ENCODE measurements around the gene SEL1L. TPM values are rescaled to one million over a fixed set of nuclear protein-coding genes. Genes with fewer than 3 reads are reported as not detected.
A peak's percentile ranks its signal among the peaks of the same experiment; 100 is the strongest.

SEL1L gene
- total and polyA plus RNA-seq, 4 donors, result 13.2 to 101 (median 49.2) TPM

DNA sequence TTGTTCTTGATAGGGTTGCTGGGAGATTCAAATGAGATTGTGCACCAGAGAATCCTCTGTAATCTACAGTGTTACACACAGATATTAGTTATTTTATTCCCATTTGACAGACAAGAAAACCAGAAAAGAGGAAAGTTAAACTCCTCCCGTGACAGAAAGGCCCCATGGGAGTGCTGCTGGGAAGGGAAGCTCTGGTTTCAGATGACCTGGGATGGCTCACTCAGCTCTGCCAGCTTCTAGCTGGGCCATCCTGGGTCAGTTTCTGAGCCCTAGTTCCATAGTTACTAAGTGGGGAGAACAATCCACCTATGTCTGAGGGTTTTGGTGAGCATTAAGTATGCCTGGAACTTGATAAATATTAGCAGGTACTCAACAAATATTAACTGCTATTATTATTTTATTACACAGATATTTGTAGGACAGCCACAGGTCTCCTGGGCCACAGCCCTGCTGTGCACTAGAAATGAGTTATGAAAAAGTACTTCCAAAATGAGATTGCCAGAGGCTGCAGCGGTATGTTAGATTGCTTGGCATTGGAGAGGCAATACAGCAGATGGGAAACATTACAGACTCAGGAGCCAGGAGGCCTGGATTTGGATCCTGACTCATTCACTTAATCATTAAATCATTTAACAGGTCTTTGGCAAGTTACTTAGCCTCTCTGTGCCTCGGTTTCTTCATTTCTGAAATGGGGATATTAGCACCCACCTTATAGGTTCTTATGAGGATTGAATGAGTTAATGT lies 86.5 kb downstream of the SEL1L start:
- Histone ChIP-seq H3K4me3 (no peak overlapping the region), H3K9me3 (ENCODE audit: control insufficient read depth in 4 of 4, insufficient read depth in 3 of 4, low read length in 3 of 4) (no peaks in the 10 kb centered on the region), H3K36me3 (ENCODE audit: control insufficient read depth in 4 of 4, insufficient read depth in 4 of 4, low read length in 4 of 4) (no peaks in the 10 kb centered on the region), H3K27me3 (ENCODE audit: control insufficient read depth in 3 of 3, insufficient read depth in 3 of 3, low read length in 2 of 3) (no peaks in the 10 kb centered on the region), H3K27ac (ENCODE audit: low read depth in 1 of 2, low read length in 1 of 2) (no peak overlapping the region), H3K4me1 (ENCODE audit: control insufficient read depth in 5 of 5, insufficient read depth in 5 of 5, low read length in 5 of 5) (peaks cover 0 to 19% (median 9%) of the 10 kb centered on the region in 5 donors), H3K9ac (ENCODE audit: insufficient read depth in 1 of 2, low read length in 2 of 2) (no peak overlapping the region)
- TF ChIP-seq, protein P1, sequence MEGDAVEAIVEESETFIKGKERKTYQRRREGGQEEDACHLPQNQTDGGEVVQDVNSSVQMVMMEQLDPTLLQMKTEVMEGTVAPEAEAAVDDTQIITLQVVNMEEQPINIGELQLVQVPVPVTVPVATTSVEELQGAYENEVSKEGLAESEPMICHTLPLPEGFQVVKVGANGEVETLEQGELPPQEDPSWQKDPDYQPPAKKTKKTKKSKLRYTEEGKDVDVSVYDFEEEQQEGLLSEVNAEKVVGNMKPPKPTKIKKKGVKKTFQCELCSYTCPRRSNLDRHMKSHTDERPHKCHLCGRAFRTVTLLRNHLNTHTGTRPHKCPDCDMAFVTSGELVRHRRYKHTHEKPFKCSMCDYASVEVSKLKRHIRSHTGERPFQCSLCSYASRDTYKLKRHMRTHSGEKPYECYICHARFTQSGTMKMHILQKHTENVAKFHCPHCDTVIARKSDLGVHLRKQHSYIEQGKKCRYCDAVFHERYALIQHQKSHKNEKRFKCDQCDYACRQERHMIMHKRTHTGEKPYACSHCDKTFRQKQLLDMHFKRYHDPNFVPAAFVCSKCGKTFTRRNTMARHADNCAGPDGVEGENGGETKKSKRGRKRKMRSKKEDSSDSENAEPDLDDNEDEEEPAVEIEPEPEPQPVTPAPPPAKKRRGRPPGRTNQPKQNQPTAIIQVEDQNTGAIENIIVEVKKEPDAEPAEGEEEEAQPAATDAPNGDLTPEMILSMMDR (IDR thresholded peaks at IDR 0.05; ENCODE audit: control extremely low read depth, extremely low read depth), result no peak
- ATAC-seq (ENCODE audit: insufficient read depth, low FRiP score) (no peak), DNase-seq (no peak)
- WGBS, 2 donors, result 70 to 88% methylated on average over 3 of the region's 3 CpGs

DNA sequence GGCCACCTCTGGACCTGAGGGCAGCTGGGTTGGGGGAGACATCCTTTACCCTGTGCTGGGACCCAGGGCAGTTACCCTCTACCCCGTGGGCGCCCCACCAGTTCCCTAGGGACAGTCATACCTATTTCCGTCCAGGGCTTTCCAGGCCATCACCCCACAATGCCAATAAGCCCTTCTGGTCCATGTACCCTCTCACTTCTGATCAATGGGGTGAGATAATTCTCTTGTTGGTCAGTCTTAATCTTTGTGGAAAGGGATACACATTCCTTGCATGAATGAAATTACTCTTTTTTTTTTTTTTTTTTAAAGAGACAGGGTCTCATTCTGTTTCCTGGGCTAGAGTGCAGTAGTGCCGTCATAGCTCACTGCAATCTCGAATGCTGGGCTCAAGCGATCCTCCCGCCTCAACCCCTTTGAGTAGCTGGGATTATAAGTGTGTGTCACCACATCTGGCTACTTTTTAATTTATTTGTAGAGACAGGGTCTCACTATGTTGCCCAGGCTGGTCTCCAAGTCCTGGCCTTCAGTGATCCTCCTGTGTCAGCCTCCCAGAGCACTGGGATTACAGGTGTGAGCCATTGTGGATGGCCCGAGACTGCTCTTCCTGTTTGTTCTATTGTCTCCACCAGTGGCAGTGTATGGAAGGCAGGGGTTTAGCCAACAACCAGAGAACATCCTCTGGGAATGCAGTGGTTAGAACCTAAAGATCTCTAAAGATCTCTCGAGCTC lies 87.2 kb downstream of the SEL1L start:
- Histone ChIP-seq H3K27ac (ENCODE audit: low read depth in 1 of 2, low read length in 1 of 2) (peak overlapping the region in 1 of 2 donors; percentile 64), H3K27me3 (ENCODE audit: control insufficient read depth in 3 of 3, insufficient read depth in 3 of 3, low read length in 2 of 3) (no peaks in the 10 kb centered on the region), H3K36me3 (ENCODE audit: control insufficient read depth in 4 of 4, insufficient read depth in 4 of 4, low read length in 4 of 4) (no peaks in the 10 kb centered on the region), H3K9me3 (ENCODE audit: control insufficient read depth in 4 of 4, insufficient read depth in 3 of 4, low read length in 3 of 4) (no peaks in the 10 kb centered on the region), H3K4me1 (ENCODE audit: control insufficient read depth in 5 of 5, insufficient read depth in 5 of 5, low read length in 5 of 5) (peaks cover 0 to 19% (median 9%) of the 10 kb centered on the region in 5 donors), H3K9ac (ENCODE audit: insufficient read depth in 1 of 2, low read length in 2 of 2) (no peak overlapping the region), H3K4me3 (no peak overlapping the region)
- peak; percentile 23 to 41 (median 38) for DNase-seq
- TF ChIP-seq, protein P1 (IDR thresholded peaks at IDR 0.05; ENCODE audit: control extremely low read depth, extremely low read depth), result no peak
- no peak for ATAC-seq (ENCODE audit: insufficient read depth, low FRiP score)
- whole genome bisulfite sequencing, 2 donors, result 81 to 88% methylated on average over 9 of the region's 9 CpGs

DNA sequence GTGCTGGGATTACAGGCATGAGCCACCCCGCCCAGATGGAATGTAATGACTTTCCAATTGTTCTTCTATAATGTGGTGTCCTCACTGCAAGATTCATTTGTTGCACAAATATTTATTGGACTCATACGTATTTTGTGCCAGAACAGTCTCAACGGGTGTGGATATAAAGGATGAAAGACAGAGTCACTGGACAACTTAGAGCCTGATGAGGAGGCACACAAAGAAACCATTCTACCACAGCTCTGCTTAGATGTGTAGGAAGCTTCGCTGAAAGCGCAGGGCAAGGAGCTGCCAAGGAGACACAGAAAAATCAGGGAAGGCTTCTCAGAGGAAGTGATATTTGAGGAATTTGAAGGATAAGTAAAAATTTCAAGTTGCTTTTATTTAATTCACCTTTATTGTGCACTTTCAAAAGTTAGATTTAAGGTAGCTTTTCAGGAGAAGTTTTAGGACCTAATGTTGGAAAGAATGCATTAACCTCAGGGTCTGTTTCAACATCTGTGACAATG lies 92.0 kb downstream of the SEL1L start:
- H3K9me3 ChIP-seq (ENCODE audit: control insufficient read depth in 4 of 4, insufficient read depth in 3 of 4, low read length in 3 of 4), result no peaks in the 10 kb centered on the region
- H3K36me3 ChIP-seq (ENCODE audit: control insufficient read depth in 4 of 4, insufficient read depth in 4 of 4, low read length in 4 of 4), result no peaks in the 10 kb centered on the region
- no peak overlapping the region for H3K4me3 ChIP-seq
- DNase-seq (no peak), ATAC-seq (ENCODE audit: insufficient read depth, low FRiP score) (no peak)
- peaks cover 0 to 4% (median 0%) of the 10 kb centered on the region in 5 donors for H3K4me1 ChIP-seq (ENCODE audit: control insufficient read depth in 5 of 5, insufficient read depth in 5 of 5, low read length in 5 of 5)
- 77 to 88% methylated on average over 5 of the region's 5 CpGs for WGBS, 2 donors
- H3K9ac ChIP-seq (ENCODE audit: insufficient read depth in 1 of 2, low read length in 2 of 2), result no peak overlapping the region
- peaks cover 0 to 28% (median 12%) of the 10 kb centered on the region in 3 donors for H3K27me3 ChIP-seq (ENCODE audit: control insufficient read depth in 3 of 3, insufficient read depth in 3 of 3, low read length in 2 of 3)
- TF ChIP-seq, protein P1 (IDR thresholded peaks at IDR 0.05; ENCODE audit: control extremely low read depth, extremely low read depth), result no peak
- no peak overlapping the region for H3K27ac ChIP-seq (ENCODE audit: low read depth in 1 of 2, low read length in 1 of 2)

All from lung (tissue), 12 donors.